CD14-positive monocyte (primary cell): ENCODE data around the gene CCL5. TPM values are rescaled to one million over a fixed set of nuclear protein-coding genes. Genes with fewer than 3 reads are reported as not detected.
A peak's percentile ranks its signal among the peaks of the same experiment; 100 is the strongest.

Source experiments
- DNase-seq, 3 donors: peaks; one replicate each; pipeline ENCODE4 v3.0.0-alpha.2; 2011 to 2022
- H2AFZ ChIP-seq: 2 replicates; pipeline ENCODE4 v1.6.0; 2012; ENCODE audit warnings: mild to moderate bottlenecking, low read depth, low read length, inconsistent platforms; ENCODE audit not compliant: insufficient read depth, poor library complexity, severe bottlenecking
- H3K27ac ChIP-seq, 2 donors: 1 replicate in 1 of 2; 2 replicates in 1 of 2; pipeline ENCODE4 v1.5.1; 2012 to 2013; ENCODE audit warnings: low read length in 2 of 2, control low read depth in 1 of 2, inconsistent platforms in 1 of 2, low read depth in 1 of 2, mild to moderate bottlenecking in 1 of 2
- H3K27me3 ChIP-seq, 2 donors: one replicate each; pipeline versions ENCODE4 v1.6.0 to v1.6.1; 2011 to 2013; ENCODE audit warnings: low read length in 2 of 2; ENCODE audit not compliant: control insufficient read depth in 2 of 2, insufficient read depth in 2 of 2
- H3K36me3 ChIP-seq, 2 donors: replicated peaks in 1 of 2; 1 replicate in 1 of 2; 2 replicates in 1 of 2; pipeline versions ENCODE4 v1.5.1 to v1.6.1; 2012 to 2013; ENCODE audit warnings: low read length in 2 of 2, control low read depth in 1 of 2, inconsistent platforms in 1 of 2, mild to moderate bottlenecking in 1 of 2; ENCODE audit not compliant: insufficient read depth in 2 of 2, control insufficient read depth in 1 of 2
- H3K4me1 ChIP-seq, 2 donors: 1 replicate in 1 of 2; 2 replicates in 1 of 2; pipeline versions ENCODE4 v1.5.1 to v1.6.1; 2012 to 2013; ENCODE audit warnings: low read length in 2 of 2, control low read depth in 1 of 2, inconsistent platforms in 1 of 2, mild to moderate bottlenecking in 1 of 2, moderate library complexity in 1 of 2; ENCODE audit not compliant: insufficient read depth in 2 of 2, control insufficient read depth in 1 of 2
- H3K4me2 ChIP-seq: replicated peaks from 2 replicates; pipeline ENCODE3; 2012; ENCODE audit warnings: low read length, moderate library complexity, mild to moderate bottlenecking; ENCODE audit not compliant: poor library complexity, severe bottlenecking; ENCODE audit errors: extremely low read depth
- H3K4me3 ChIP-seq, 3 experiments: fragments of 200-600 bp in 1 of 3; sonication (generic) in 1 of 3; replicated peaks in 1 of 3; 1 replicate in 2 of 3; 2 replicates in 1 of 3; pipeline ENCODE4 v1.5.1; 2011 to 2013; ENCODE audit warnings: low read length in 3 of 3, mild to moderate bottlenecking in 3 of 3, control low read depth in 2 of 3, low read depth in 2 of 3, inconsistent platforms in 1 of 3, moderate library complexity in 1 of 3
- H3K79me2 ChIP-seq: 2 replicates; pipeline ENCODE4 v1.6.0; 2012; ENCODE audit warnings: mild to moderate bottlenecking, control low read depth, inconsistent platforms, low read length, moderate library complexity; ENCODE audit not compliant: insufficient read depth
- H3K9ac ChIP-seq: 2 replicates; pipeline ENCODE4 v1.6.0; 2017; ENCODE audit warnings: low read length, mild to moderate bottlenecking; ENCODE audit not compliant: insufficient read depth, poor library complexity, severe bottlenecking
- H3K9me3 ChIP-seq, 2 donors: replicated peaks in 1 of 2; 1 replicate in 1 of 2; 2 replicates in 1 of 2; pipeline versions ENCODE4 v1.5.1 to v1.6.1; 2012 to 2013; ENCODE audit warnings: low read length in 2 of 2, control low read depth in 1 of 2; ENCODE audit not compliant: control insufficient read depth in 1 of 2, insufficient read depth in 1 of 2
- H4K20me1 ChIP-seq: 2 replicates; pipeline ENCODE4 v1.6.0; 2012; ENCODE audit warnings: mild to moderate bottlenecking, low read length, control low read depth, moderate library complexity; ENCODE audit not compliant: insufficient read depth
- H3K27ac Mint-ChIP-seq, 7 donors: one replicate each; pipeline ENCODE4 v1.8.0; 2020; ENCODE audit warnings: mild to moderate bottlenecking in 7 of 7, mixed read lengths in 7 of 7, moderate library complexity in 6 of 7, inconsistent platforms in 2 of 7
- H3K27me3 Mint-ChIP-seq, 3 donors: one replicate each; pipeline ENCODE4 v1.8.0; 2021 to 2022; ENCODE audit warnings: low read depth in 3 of 3, mild to moderate bottlenecking in 3 of 3, mixed read lengths in 3 of 3, moderate library complexity in 3 of 3, inconsistent platforms in 1 of 3
- H3K36me3 Mint-ChIP-seq, 2 donors: one replicate each; pipeline ENCODE4 v1.8.0; 2020; ENCODE audit warnings: mixed read lengths in 2 of 2, inconsistent platforms in 1 of 2, mild to moderate bottlenecking in 1 of 2
- H3K4me1 Mint-ChIP-seq: one replicate; pipeline ENCODE4 v1.8.0; 2020; ENCODE audit warnings: mild to moderate bottlenecking, mixed read lengths
- H3K4me3 Mint-ChIP-seq, 2 donors: one replicate each; pipeline ENCODE4 v1.8.0; 2020; ENCODE audit warnings: mild to moderate bottlenecking in 2 of 2, mixed read lengths in 2 of 2, moderate library complexity in 1 of 2
- H3K9me3 Mint-ChIP-seq, 7 donors: one replicate each; pipeline ENCODE4 v1.8.0; 2020 to 2022; ENCODE audit warnings: mixed read lengths in 7 of 7, mild to moderate bottlenecking in 6 of 7, moderate library complexity in 6 of 7, inconsistent platforms in 2 of 7
- WGBS: methylation state at CpG from one replicate; pipeline ENCODE4 v1.1.5; 2013; ENCODE audit warnings: missing lambda C conversion rate; ENCODE audit not compliant: insufficient coverage; 5-methylcytosine and 5-hydroxymethylcytosine counted together
- intact Hi-C, 2 donors: fragments of 100-400 bp; cut with micrococcal nuclease; formaldehyde crosslinking; loops; one replicate each; pipeline versions ENCODE4 v1.15.0 to v1.15.1; 2023
- polyA plus RNA-seq, 3 donors: library from polyadenylated mRNA; depleted of rRNA in 1 of 3; unstranded in 2 of 3; stranded (reverse) in 1 of 3; fragments of 300-500 nt in 2 of 3; fragments of >200 nt in 1 of 3; fragmentation: Illumina TruSeq in 2 of 3; gene quantifications; 1 replicate in 2 of 3; 2 replicates in 1 of 3; pipeline ENCODE4 v1.2.3, GENCODE V29; 2012 to 2021
- TF ChIP-seq, protein P1 (sequence below): fragments of 200-600 bp; IDR thresholded peaks from one replicate; pipeline ENCODE4 v1.8.0; 2022; ENCODE audit warnings: antibody characterized with exemption, mild to moderate bottlenecking

The CCL5 gene
- polyA plus RNA-seq, 3 donors: 0.95 to 6.8 (median 2.8) TPM

DNA sequence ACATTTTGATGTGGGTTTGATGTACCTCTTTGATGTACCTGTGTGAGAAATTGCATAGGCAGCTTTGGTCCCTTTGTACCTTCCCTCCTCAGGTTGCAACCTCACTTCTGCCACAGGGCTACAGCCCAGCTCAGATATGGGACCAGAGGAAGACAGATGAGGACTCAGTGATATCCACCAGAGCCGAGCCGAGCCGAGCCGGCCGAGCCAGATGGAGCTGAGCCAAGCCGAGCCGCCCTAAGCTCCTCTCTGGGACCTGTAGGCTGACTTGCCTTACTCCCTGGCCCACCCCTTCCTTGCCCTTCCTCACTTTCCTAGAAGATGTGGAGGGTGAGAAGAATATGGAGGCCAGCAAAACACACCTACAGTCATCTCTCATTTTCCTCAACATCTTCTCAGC, 15.3 kb downstream of the CCL5 start:
- H3K9me3 Mint-ChIP-seq: peaks cover 0 to 2% (median 0%) of the 10 kb centered on the region in 7 donors
- Histone ChIP-seq H3K4me2 (no peak overlapping the region), H3K4me3 (no peak overlapping the region), H3K27ac (no peak overlapping the region), H3K4me1 (peaks cover 9 to 19% of the 10 kb centered on the region in 2 donors), H3K9me3 (no peaks in the 10 kb centered on the region), H4K20me1 (no peaks in the 10 kb centered on the region), H3K27me3 (no peaks in the 10 kb centered on the region), H3K79me2 (no peaks in the 10 kb centered on the region), H3K36me3 (no peaks in the 10 kb centered on the region), H3K9ac (no peak overlapping the region), H2AFZ (no peak overlapping the region)
- H3K27ac Mint-ChIP-seq: peak overlapping the region in 1 of 7 donors; percentile 17
- TF ChIP-seq, protein P1, sequence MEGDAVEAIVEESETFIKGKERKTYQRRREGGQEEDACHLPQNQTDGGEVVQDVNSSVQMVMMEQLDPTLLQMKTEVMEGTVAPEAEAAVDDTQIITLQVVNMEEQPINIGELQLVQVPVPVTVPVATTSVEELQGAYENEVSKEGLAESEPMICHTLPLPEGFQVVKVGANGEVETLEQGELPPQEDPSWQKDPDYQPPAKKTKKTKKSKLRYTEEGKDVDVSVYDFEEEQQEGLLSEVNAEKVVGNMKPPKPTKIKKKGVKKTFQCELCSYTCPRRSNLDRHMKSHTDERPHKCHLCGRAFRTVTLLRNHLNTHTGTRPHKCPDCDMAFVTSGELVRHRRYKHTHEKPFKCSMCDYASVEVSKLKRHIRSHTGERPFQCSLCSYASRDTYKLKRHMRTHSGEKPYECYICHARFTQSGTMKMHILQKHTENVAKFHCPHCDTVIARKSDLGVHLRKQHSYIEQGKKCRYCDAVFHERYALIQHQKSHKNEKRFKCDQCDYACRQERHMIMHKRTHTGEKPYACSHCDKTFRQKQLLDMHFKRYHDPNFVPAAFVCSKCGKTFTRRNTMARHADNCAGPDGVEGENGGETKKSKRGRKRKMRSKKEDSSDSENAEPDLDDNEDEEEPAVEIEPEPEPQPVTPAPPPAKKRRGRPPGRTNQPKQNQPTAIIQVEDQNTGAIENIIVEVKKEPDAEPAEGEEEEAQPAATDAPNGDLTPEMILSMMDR: no peak
- H3K4me3 Mint-ChIP-seq: no peak overlapping the region
- no peak for DNase-seq
- H3K36me3 Mint-ChIP-seq: no peaks in the 10 kb centered on the region
- H3K27me3 Mint-ChIP-seq: peaks cover 0 to 2% (median 0%) of the 10 kb centered on the region in 3 donors
- intact Hi-C loops: no loop called here
- peaks cover 19% of the 10 kb centered on the region for H3K4me1 Mint-ChIP-seq
- WGBS: 100% methylated on average over 5 of the region's 7 CpGs

DNA sequence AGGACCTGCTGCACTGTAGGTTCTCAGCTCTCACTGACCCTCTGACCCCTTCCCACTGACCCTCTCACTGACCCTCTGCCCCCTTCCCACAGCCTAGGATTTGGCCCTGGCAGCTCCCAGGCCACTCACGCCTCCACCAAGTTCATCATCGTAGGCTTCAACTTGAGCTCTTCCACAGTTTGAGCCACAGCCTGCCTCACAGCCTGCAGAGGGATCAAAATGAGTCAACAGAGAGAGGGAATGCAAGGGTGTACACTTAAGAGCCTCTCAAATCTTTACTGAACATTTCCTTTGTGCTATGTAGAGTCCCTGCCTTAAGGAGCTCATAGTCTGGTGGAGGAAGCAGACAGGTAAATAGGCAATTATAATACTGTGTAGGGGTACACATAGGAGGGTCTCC, 23.6 kb downstream of the CCL5 start:
- DNase-seq: no peak
- intact Hi-C loops: no loop called here
- Histone ChIP-seq H3K9me3 (no peaks in the 10 kb centered on the region), H3K79me2 (no peaks in the 10 kb centered on the region), H3K27ac (no peak overlapping the region), H2AFZ (no peak overlapping the region), H3K27me3 (no peaks in the 10 kb centered on the region), H3K4me2 (no peak overlapping the region), H3K4me1 (peaks cover 0 to 11% of the 10 kb centered on the region in 2 donors), H4K20me1 (no peaks in the 10 kb centered on the region), H3K36me3 (peaks cover 0 to 16% of the 10 kb centered on the region in 2 donors), H3K9ac (no peak overlapping the region), H3K4me3 (no peak overlapping the region)
- H3K36me3 Mint-ChIP-seq: peaks cover 19 to 24% of the 10 kb centered on the region in 2 donors
- TF ChIP-seq, protein P1: no peak
- H3K27ac Mint-ChIP-seq: no peak overlapping the region
- no peak overlapping the region for H3K4me3 Mint-ChIP-seq
- H3K9me3 Mint-ChIP-seq: no peaks in the 10 kb centered on the region
- WGBS: 100% methylated on average over 2 of the region's 2 CpGs
- no peaks in the 10 kb centered on the region for H3K27me3 Mint-ChIP-seq
- H3K4me1 Mint-ChIP-seq: peaks cover 7% of the 10 kb centered on the region
